HG02840 (cell line): ENCODE data around the gene UBA1.

Source experiments
- ATAC-seq: cut with Tn5 transposase; IDR thresholded peaks from one replicate; pipeline ENCODE4 v1.9.1; 2021; ENCODE audit warnings: mild to moderate bottlenecking, moderate library complexity, moderate number of reproducible peaks; ENCODE audit not compliant: unreplicated experiment, low FRiP score

Gene UBA1

GRCh38 chrX:47227334-47227583, 33.6 kb downstream of the UBA1 start:
- ATAC-seq, result no peak

DNA sequence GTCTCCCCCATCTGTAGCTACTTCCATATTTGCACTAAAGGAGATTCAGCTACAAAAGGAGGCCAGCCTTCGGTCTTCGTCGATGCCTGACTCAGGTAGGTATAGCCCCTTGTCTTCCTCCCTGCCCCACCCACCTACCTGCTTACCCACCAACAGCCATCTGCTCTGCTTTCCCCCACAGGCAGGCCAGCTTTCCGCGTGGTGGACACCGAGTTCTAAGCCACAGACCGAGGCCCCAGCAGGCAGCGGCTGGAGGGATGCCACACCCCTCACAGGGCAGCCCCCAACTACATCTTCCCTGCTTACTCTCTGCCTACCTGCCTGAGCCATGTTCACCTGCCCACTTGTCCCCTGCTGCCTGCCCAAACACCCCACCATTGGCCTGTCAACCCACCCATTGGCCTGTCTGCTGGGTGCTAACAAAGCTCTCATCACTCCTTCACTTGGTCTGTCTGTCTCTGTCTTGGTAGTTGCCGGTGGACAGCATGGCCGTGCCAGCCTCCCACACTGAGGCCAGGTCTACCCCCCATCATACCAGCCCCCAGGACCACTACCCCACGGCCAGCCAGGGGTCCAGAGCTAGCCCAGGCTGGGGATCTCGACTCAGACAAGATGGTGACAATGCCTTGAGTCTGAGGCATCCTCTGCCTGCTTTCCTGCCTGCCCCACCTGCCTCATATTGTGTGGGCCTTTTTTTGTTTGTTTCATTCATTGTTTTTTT, 35.1 kb downstream of the UBA1 start:
- no peak for ATAC-seq

DNA sequence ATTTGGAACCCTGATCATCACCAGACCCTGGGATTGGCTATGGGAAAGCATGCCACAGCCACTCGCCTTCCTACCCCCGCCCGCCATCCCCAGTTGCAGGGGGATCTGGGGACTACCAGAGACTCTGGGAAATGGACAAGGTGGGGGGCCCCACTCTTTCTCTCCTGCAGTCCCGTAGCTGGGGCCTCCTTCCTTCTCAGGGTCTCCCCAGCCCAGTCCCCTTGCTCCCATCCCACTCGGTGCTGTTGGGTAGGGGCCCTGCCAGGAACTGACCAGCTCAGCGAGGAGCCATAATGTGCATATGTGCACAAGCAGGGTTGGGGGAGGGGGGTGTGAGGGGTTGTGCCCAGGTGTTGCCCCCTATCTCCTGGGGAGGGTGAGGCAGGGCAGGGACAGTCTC, 35.8 kb downstream of the UBA1 start:
- no peak for ATAC-seq

DNA sequence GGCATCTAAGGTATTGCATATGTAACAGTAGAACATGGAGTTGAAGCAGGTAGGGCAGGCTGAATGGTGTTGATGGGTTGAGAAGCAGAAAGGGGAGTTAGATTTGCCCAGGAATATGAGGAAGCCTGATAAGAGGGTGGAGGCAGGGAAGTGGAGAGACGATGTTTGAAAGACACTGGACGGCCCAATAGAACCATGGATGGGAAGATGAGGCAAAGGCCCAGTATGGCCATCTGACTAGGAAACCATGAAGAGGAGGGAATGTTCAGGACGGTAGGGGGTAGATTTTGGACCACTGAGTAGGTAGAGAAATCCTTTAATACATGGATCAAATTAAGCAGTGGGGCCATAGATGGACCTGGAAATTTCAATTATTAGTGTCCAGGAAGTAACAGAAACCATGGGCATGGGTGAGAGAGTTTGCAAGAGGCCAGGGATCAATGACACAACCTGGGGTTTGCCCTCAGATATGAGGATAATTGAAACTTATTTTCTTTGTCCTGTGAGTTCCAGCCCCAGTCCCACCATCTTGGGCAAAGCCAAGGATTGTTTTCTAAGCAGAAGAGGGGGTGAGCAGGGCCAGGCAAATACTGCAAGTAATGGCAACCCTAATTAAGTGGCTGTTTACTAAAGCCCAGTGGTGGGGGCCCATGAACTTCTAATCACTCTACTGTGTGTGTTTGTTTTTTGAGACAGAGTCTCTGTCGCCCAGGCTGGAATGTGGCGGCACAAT, 36.7 kb downstream of the UBA1 start:
- ATAC-seq, result no peak

DNA sequence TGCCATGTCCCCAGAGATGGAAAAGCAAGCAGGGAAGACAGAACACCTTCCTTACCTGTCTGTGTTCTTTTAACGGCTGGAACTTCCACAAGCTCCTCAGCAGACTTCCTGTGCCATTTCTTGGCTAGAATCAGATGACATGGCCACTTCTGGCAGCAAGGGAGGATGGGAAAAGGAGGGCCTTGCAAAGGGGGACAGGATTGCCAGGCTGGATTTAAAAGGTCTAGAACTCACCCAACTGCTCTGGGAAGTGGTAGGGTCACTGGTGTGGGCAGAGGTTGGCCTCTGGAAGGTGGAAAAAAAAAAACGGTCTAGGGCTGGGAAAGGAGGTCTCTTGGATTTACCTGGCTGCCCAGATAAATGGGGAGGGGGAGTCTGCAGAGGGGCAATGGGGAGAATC, 37.5 kb downstream of the UBA1 start:
- ATAC-seq, result no peak

DNA sequence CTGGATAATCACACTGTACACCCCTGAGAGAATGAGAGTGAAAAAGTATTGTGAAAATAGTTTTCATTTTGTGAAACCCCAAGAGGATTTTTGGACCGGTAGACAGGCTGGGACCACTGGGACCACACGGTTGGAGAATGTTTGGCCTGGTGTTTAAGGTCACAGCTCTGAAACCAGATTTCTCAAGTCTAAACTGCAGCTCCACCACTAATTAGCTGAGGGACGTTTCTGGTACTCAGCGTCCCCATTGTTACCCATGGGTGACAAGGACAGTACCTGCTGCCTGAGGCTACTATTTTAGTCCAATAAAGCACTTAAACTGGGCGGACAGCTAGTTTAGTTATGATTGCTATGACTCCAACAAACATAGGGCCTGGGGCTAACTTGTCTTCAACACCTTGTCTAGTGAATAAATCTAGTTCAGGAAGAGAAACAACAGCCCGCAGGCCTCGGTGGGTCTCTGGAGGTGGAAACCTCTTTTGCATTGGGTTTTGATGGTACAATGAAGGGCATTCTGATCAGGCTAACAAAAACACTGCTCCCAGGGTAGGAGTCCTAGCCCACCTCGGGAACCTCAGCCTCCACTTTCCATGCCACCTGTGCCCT, 38.7 kb downstream of the UBA1 start:
- ATAC-seq, result no peak

- peak; percentile 12 for ATAC-seq
Measured at GRCh38 chrX:47232803-47233332, 39.2 kb downstream of the UBA1 start, which contains the start of gene USP11. TSS of gene USP11 (plus strand) at chrX:47233009. CDS start at chrX:47233044, 35 bp downstream.

GRCh38 chrX:47233333-47234113, 39.9 kb downstream of the UBA1 start:
- peak; percentile 86 for ATAC-seq

DNA sequence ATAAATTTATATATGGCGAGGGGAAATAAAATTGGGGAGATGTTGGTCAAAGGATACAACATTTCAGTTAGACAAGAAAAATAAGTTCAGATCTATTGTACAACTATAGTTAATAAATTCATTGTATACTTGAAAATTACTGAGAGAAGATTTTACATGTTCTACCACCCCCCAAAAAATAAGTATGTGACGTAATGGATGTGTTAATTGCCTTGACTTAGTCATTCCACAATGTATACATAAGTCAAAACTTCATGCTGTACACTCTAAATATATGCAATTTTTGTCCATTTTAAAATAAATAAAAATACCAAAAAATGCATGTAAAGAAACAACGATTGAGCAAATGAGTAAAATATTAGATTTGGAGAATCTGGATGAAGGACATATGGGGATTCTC, 41.0 kb downstream of the UBA1 start:
- no peak for ATAC-seq

- no peak for ATAC-seq
Measured at GRCh38 chrX:47235691-47236103, 42.1 kb downstream of the UBA1 start.

GRCh38 chrX:47239199-47239598, 45.6 kb downstream of the UBA1 start:
- no peak for ATAC-seq

DNA sequence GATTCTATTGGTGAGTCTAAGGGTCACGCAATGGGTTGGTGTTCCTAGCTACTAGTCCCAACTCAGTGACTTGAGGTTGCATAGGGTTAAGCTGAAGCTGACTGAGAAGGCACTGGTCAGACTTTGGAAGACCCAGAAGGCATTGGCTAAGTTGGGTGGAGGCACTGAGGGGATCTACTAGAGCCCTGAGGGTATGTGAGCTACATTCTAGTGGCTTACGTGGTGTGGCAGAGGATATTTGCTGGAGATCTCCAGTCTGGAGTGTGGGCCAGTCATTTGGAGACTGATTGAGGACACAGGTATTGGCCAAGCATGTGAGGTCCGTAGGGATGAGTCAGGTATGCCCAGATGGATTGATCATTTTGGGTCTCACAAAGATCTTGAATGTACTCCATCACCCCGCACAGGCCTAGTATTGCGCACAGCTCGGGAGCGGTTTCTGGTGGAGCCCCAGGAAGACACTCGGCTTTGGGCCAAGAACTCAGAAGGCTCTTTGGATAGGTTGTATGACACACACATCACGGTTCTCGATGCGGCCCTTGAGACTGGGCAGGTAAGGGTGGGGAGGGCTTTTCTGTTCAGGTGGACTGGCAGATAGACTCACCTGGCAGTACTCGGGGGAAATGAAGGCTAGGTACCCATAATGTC, 46.4 kb downstream of the UBA1 start:
- ATAC-seq, result no peak

DNA sequence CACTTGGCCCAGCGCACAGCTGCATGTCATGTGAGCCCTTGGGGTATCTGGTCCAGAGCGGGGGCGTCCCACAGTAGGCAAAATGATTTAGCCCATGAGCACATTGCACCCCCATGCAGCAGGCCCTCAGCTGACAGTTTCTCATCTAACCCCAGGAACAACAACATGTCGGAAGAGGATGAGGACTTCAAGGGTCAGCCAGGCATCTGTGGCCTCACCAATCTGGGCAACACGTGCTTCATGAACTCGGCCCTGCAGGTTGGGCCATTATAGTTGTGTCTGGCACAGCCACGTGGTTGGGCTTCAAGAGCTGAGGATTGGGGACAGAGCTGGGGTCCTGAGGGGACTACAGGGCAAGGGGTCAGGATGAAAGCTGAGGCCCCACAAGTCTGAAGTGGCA, 47.0 kb downstream of the UBA1 start:
- no peak for ATAC-seq

DNA sequence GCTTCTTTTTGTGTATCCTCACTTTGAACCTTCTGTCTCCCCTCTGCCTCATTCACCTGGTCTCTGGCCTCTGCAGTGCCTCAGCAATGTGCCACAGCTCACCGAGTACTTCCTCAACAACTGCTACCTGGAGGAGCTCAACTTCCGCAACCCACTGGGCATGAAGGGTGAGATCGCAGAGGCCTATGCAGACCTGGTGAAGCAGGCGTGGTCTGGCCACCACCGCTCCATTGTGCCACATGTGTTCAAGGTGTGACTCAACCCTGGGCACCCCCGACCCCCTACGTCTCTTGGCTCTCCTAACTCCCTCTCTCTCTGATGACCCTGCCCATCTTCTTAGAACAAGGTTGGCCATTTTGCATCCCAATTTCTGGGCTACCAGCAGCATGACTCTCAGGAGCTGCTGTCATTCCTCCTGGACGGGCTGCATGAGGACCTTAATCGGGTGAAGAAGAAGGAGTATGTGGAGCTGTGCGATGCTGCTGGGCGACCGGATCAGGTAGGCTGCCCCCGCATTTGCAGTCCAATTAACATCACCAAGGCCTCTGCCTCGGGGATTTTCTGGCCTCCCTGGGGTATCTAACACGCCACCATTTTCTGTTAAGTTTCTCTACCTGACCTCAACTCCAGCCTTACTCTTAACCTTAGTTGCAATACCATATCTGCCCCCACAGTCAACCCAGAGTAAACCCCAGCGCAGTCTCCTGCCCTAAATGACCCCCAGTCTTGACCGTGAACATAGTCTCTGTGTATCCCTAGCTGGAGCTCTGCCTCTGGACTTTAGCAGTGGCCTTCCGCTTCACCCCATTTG, 47.8 kb downstream of the UBA1 start:
- no peak for ATAC-seq

GRCh38 chrX:47242321-47242720, 48.7 kb downstream of the UBA1 start:
- no peak for ATAC-seq

GRCh38 chrX:47243351-47243750, 49.7 kb downstream of the UBA1 start:
- ATAC-seq, result no peak

DNA sequence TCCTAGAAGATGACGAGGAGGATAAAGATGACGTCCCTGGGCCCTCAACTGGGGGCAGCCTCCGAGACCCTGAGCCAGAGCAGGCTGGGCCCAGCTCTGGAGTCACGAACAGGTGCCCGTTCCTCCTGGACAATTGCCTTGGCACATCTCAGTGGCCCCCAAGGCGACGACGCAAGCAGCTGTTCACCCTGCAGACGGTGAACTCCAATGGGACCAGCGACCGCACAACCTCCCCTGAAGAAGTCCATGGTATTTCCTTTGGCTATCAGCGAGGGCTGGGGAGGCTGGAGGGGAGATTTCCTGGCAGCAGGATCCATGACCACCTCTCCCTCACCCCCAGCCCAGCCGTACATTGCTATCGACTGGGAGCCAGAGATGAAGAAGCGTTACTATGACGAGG, 51.0 kb downstream of the UBA1 start:
- ATAC-seq, result no peak

DNA sequence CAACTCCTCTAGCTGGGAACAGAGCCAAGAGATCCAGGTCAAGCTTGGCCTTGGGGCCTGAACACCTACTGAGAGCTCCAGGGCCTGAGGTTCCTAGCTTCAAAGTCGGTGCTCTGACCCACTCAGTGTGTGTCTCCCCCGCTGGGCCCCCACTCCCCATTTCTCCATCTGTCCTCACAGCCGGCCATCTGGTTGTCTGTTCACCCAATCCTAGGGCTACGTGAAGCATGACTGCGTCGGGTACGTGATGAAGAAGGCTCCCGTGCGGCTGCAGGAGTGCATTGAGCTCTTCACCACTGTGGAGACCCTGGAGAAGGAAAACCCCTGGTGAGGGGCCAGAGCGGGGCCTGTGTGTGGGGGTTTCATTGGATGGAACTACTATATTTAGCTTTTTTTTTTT, 51.5 kb downstream of the UBA1 start:
- no peak for ATAC-seq

GRCh38 chrX:47247206-47247998, 53.8 kb downstream of the UBA1 start:
- no peak for ATAC-seq
